ENCODE measurements around the gene NUDT6. TPM values are rescaled to one million over a fixed set of nuclear protein-coding genes. Genes with fewer than 3 reads are reported as not detected.
"Not testable (repeated sequence)": the region's sequence is repeated elsewhere in the genome, so short reads cannot be mapped to it uniquely, and the experiment has no call there.

The NUDT6 gene
- total RNA-seq, 4 donors from 2014 or later = 1.9 to 7.8 (median 4.4) TPM

GRCh38 chr4:122879001-122879400, 43.4 kb downstream of the NUDT6 start:
- Histone ChIP-seq H3K4me1 (no peaks in the 10 kb centered on the region), H3K27me3 (no peaks in the 10 kb centered on the region), H3K4me3 (no peak overlapping the region), H3K27ac (no peak overlapping the region), H3K36me3 (peaks cover 0 to 53% of the 10 kb centered on the region in 2 donors), H3K9me3 (no peaks in the 10 kb centered on the region)
- no peak for ATAC-seq
- TF ChIP-seq POLR2AphosphoS5 (IDR thresholded peaks at IDR 0.05) (no peak), EP300 (IDR thresholded peaks at IDR 0.05) (no peak), POLR2A (IDR thresholded peaks at IDR 0.05) (no peak), CTCF (IDR thresholded peaks at IDR 0.05) (no peak)

- H3K27me3 ChIP-seq = no peaks in the 10 kb centered on the region
- TF ChIP-seq EP300 (IDR thresholded peaks at IDR 0.05) = no peak
- TF ChIP-seq POLR2A (IDR thresholded peaks at IDR 0.05) = no peak
- TF ChIP-seq CTCF (IDR thresholded peaks at IDR 0.05) = no peak
- TF ChIP-seq POLR2AphosphoS5 (IDR thresholded peaks at IDR 0.05) = no peak
- no peaks in the 10 kb centered on the region for H3K9me3 ChIP-seq
- H3K27ac ChIP-seq = no peak overlapping the region
- 83 to 85% methylated on average over 3 of the region's 3 CpGs for WGBS, 2 donors (ENCODE audit: low coverage in 1 of 2)
- H3K4me1 ChIP-seq = peaks cover 0 to 9% (median 6%) of the 10 kb centered on the region in 3 donors
- ATAC-seq = no peak
- H3K4me3 ChIP-seq = no peak overlapping the region
- peaks cover 0 to 42% of the 10 kb centered on the region in 2 donors for H3K36me3 ChIP-seq
Measured at GRCh38 chr4:122876456-122876855, 45.9 kb downstream of the NUDT6 start.

GRCh38 chr4:122875949-122876348, 46.4 kb downstream of the NUDT6 start:
- Histone ChIP-seq H3K4me1 (peaks cover 0 to 9% (median 6%) of the 10 kb centered on the region in 3 donors), H3K36me3 (peaks cover 0 to 40% of the 10 kb centered on the region in 2 donors), H3K27ac (no peak overlapping the region), H3K9me3 (no peaks in the 10 kb centered on the region), H3K27me3 (no peaks in the 10 kb centered on the region), H3K4me3 (no peak overlapping the region)
- 80 to 86% methylated on average over 5 of the region's 5 CpGs for WGBS, 2 donors (ENCODE audit: low coverage in 1 of 2)
- ATAC-seq = no peak
- TF ChIP-seq CTCF (IDR thresholded peaks at IDR 0.05) (no peak), EP300 (IDR thresholded peaks at IDR 0.05) (no peak), POLR2AphosphoS5 (IDR thresholded peaks at IDR 0.05) (no peak), POLR2A (IDR thresholded peaks at IDR 0.05) (no peak)

- Histone ChIP-seq H3K27me3 (no peaks in the 10 kb centered on the region), H3K4me1 (peaks cover 0 to 9% (median 6%) of the 10 kb centered on the region in 3 donors), H3K9me3 (no peaks in the 10 kb centered on the region), H3K27ac (no peak overlapping the region), H3K36me3 (peaks cover 0 to 20% of the 10 kb centered on the region in 2 donors), H3K4me3 (no peak overlapping the region)
- 58 to 74% methylated on average over 4 of the region's 4 CpGs for WGBS, 2 donors (ENCODE audit: low coverage in 1 of 2)
- TF ChIP-seq POLR2A (IDR thresholded peaks at IDR 0.05) (no peak), POLR2AphosphoS5 (IDR thresholded peaks at IDR 0.05) (peak; percentile 31), CTCF (IDR thresholded peaks at IDR 0.05) (no peak), EP300 (IDR thresholded peaks at IDR 0.05) (no peak)
- peak; percentile 81 for ATAC-seq
Measured at GRCh38 chr4:122873821-122874593, 48.4 kb downstream of the NUDT6 start.

- Histone ChIP-seq H3K4me1 (peaks cover 0 to 9% (median 6%) of the 10 kb centered on the region in 3 donors), H3K36me3 (peaks cover 0 to 18% of the 10 kb centered on the region in 2 donors), H3K27me3 (no peaks in the 10 kb centered on the region), H3K27ac (no peak overlapping the region), H3K9me3 (no peaks in the 10 kb centered on the region), H3K4me3 (no peak overlapping the region)
- WGBS, 2 donors (ENCODE audit: low coverage in 1 of 2) = 67 to 89% methylated on average over 1 of the region's 1 CpG
- TF ChIP-seq POLR2A (IDR thresholded peaks at IDR 0.05) = no peak
- no peak for TF ChIP-seq CTCF (IDR thresholded peaks at IDR 0.05)
- no peak for TF ChIP-seq POLR2AphosphoS5 (IDR thresholded peaks at IDR 0.05)
- no peak for TF ChIP-seq EP300 (IDR thresholded peaks at IDR 0.05)
- ATAC-seq = no peak
Measured at GRCh38 chr4:122873146-122873545, 49.3 kb downstream of the NUDT6 start.

GRCh38 chr4:122868235-122868634, 54.2 kb downstream of the NUDT6 start:
- ATAC-seq, H3K9me3 ChIP-seq, H3K27me3 ChIP-seq, H3K4me3 ChIP-seq, H3K36me3 ChIP-seq, H3K27ac ChIP-seq: not testable (repeated sequence)
- 92 to 100% methylated on average over 3 of the region's 3 CpGs for WGBS, 2 donors (ENCODE audit: low coverage in 1 of 2)
- H3K4me1 ChIP-seq = peaks cover 0 to 26% (median 2%) of the 10 kb centered on the region in 3 donors

Measured in gastroesophageal sphincter (tissue), 4 donors.